ENCODE results near the gene MCF2L.

- TF ChIP-seq, protein P1, sequence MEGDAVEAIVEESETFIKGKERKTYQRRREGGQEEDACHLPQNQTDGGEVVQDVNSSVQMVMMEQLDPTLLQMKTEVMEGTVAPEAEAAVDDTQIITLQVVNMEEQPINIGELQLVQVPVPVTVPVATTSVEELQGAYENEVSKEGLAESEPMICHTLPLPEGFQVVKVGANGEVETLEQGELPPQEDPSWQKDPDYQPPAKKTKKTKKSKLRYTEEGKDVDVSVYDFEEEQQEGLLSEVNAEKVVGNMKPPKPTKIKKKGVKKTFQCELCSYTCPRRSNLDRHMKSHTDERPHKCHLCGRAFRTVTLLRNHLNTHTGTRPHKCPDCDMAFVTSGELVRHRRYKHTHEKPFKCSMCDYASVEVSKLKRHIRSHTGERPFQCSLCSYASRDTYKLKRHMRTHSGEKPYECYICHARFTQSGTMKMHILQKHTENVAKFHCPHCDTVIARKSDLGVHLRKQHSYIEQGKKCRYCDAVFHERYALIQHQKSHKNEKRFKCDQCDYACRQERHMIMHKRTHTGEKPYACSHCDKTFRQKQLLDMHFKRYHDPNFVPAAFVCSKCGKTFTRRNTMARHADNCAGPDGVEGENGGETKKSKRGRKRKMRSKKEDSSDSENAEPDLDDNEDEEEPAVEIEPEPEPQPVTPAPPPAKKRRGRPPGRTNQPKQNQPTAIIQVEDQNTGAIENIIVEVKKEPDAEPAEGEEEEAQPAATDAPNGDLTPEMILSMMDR (IDR thresholded peaks at IDR 0.05) = no peak
- TF ChIP-seq, protein P2, sequence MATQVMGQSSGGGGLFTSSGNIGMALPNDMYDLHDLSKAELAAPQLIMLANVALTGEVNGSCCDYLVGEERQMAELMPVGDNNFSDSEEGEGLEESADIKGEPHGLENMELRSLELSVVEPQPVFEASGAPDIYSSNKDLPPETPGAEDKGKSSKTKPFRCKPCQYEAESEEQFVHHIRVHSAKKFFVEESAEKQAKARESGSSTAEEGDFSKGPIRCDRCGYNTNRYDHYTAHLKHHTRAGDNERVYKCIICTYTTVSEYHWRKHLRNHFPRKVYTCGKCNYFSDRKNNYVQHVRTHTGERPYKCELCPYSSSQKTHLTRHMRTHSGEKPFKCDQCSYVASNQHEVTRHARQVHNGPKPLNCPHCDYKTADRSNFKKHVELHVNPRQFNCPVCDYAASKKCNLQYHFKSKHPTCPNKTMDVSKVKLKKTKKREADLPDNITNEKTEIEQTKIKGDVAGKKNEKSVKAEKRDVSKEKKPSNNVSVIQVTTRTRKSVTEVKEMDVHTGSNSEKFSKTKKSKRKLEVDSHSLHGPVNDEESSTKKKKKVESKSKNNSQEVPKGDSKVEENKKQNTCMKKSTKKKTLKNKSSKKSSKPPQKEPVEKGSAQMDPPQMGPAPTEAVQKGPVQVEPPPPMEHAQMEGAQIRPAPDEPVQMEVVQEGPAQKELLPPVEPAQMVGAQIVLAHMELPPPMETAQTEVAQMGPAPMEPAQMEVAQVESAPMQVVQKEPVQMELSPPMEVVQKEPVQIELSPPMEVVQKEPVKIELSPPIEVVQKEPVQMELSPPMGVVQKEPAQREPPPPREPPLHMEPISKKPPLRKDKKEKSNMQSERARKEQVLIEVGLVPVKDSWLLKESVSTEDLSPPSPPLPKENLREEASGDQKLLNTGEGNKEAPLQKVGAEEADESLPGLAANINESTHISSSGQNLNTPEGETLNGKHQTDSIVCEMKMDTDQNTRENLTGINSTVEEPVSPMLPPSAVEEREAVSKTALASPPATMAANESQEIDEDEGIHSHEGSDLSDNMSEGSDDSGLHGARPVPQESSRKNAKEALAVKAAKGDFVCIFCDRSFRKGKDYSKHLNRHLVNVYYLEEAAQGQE (IDR thresholded peaks at IDR 0.05) = no peak
- TF ChIP-seq EP300 (IDR thresholded peaks at IDR 0.05) (no peak), RCOR1 (IDR thresholded peaks at IDR 0.05; ENCODE audit: low read depth, low read length) (no peak), SMC3 (IDR thresholded peaks at IDR 0.05) (no peak), HEYL (CRISPR knock-in tag; IDR thresholded peaks at IDR 0.05) (no peak), CEBPB (IDR thresholded peaks at IDR 0.05) (no peak), MAZ (IDR thresholded peaks at IDR 0.05; ENCODE audit: borderline replicate concordance, low read depth, low read length) (no peak), KDM1A (IDR thresholded peaks at IDR 0.05; ENCODE audit: low read depth) (no peak), POLR2A (IDR thresholded peaks at IDR 0.05; ENCODE audit: low read length) (no peak), MAFK (IDR thresholded peaks at IDR 0.05; ENCODE audit: partially characterized antibody) (no peak), TP53 (CRISPR knock-in tag; IDR thresholded peaks at IDR 0.05) (no peak), HES2 (IDR thresholded peaks at IDR 0.05) (no peak)
These were observed 13.4 kb downstream of the MCF2L start for GRCh38 chr13:112982281-112983041.

Data from A549 (cell line).